Fibroblast of mammary gland (primary cell): ENCODE measurements around the gene PSMD7.
"Not testable (repeated sequence)": the region's sequence is repeated elsewhere in the genome, so short reads cannot be mapped to it uniquely, and the experiment has no call there.

Experiments used
- DNase-seq: peaks from one replicate; pipeline ENCODE4 v3.0.0-alpha.2; 2010; ENCODE audit warnings: low read depth
- H3K4me3 ChIP-seq: 2 replicates; pipeline ENCODE4 v1.5.1; 2011; ENCODE audit warnings: low read depth, mild to moderate bottlenecking, low read length, moderate library complexity; ENCODE audit not compliant: control insufficient read depth
- TF ChIP-seq, protein P1 (sequence below): conservative IDR thresholded peaks from 2 replicates; pipeline ENCODE4 v1.5.1; 2011; ENCODE audit warnings: low read depth, low read length, inconsistent platforms; ENCODE audit not compliant: control insufficient read depth, insufficient read depth

Gene PSMD7

GRCh38 chr16:74315059-74315458, 18.4 kb downstream of the PSMD7 start:
- DNase-seq: no peak
- H3K4me3 ChIP-seq: no peak overlapping the region
- TF ChIP-seq, protein P1, sequence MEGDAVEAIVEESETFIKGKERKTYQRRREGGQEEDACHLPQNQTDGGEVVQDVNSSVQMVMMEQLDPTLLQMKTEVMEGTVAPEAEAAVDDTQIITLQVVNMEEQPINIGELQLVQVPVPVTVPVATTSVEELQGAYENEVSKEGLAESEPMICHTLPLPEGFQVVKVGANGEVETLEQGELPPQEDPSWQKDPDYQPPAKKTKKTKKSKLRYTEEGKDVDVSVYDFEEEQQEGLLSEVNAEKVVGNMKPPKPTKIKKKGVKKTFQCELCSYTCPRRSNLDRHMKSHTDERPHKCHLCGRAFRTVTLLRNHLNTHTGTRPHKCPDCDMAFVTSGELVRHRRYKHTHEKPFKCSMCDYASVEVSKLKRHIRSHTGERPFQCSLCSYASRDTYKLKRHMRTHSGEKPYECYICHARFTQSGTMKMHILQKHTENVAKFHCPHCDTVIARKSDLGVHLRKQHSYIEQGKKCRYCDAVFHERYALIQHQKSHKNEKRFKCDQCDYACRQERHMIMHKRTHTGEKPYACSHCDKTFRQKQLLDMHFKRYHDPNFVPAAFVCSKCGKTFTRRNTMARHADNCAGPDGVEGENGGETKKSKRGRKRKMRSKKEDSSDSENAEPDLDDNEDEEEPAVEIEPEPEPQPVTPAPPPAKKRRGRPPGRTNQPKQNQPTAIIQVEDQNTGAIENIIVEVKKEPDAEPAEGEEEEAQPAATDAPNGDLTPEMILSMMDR: no peak

DNA sequence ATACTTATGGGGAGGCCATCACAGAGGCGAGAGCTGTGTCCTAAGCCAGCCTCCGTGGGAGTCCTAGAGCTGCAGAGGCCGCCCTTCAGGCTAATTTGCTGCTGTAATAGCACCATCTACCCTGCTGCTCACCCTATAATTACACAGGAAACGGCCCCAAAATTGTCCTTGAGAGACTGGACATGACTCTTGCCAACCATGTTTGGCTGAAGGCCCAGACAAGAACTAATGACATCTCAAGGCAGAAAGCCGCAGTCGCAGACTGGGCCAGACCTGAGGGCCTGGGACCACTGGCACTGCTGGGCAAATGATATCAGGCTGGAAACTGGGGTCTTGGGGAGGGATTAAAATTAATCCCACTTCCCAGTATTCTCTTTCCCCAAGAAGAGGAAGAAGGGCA, 24.1 kb downstream of the PSMD7 start:
- H3K4me3 ChIP-seq: no peak overlapping the region
- TF ChIP-seq, protein P1: no peak
- DNase-seq: no peak

GRCh38 chr16:74321356-74321755, 24.7 kb downstream of the PSMD7 start:
- TF ChIP-seq, protein P1: no peak
- no peak for DNase-seq
- no peak overlapping the region for H3K4me3 ChIP-seq

DNA sequence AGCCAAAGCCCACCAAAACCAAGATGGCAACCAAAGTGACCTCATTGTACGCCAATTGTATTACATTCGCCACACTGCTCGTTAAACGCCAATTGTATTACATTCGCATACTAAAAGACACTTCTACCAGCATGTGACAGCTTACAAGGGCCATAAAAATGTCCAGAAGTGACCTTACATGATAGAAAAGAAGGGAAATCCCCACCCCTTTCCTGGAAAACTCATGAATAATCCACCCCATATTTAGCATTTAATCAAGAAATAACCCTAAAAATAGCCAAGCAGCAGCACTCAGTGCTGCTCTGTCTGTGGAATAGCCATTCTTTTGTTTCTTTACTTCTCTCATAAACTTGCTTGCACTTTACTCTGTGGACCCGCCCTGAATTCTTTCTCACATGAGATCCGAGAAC, 25.7 kb downstream of the PSMD7 start:
- no peak overlapping the region for H3K4me3 ChIP-seq
- DNase-seq: no peak
- TF ChIP-seq, protein P1: no peak

- DNase-seq: not testable (repeated sequence)
Observed at GRCh38 chr16:74324777-74325176, 28.2 kb downstream of the PSMD7 start.

GRCh38 chr16:74325641-74326040, 29.0 kb downstream of the PSMD7 start:
- no peak for DNase-seq
- no peak overlapping the region for H3K4me3 ChIP-seq
- TF ChIP-seq, protein P1: no peak

More at GRCh38 chr16:74324777-74325176, 28.2 kb downstream of the PSMD7 start:
- not testable (repeated sequence) for H3K4me3 ChIP-seq

DNA sequence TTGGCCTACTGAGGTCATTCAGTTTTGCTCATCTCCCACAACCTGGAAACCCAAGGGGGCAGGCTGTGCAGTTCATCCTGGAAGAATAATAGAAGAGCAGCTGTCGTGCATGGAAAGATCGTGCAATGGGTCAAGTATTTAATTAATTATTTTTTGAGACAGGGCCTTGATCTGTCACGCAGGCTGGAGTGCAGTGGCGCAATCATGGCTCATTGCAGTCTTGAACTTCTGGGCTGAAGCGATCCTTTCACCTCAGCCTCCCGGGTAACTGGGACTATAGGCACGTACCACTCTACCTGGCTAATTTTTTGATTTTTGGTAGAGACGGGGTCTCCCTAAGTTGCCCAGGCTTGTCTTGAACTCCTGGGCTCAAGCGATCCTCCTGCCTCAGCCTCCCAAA, 31.7 kb downstream of the PSMD7 start:
- not testable (repeated sequence) for DNase-seq, H3K4me3 ChIP-seq

DNA sequence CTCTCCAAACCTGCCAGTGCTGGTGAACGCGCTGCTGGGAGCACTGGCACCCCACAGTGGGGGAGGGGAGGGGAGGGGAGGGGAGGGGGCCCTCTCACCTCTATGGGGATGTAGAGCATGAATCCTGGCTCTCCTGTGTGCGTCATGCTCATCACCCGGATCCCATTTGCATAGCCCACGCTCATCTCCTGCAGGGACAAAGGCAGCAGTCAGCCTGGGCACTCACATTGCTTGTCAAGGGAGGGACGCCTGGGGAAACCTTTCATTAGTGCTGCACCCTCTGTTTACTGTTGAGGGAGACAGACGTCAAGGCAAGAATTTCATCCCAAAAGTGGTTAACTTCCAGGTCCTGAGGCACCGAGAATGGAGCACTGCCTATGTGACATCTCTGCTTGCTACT, 35.9 kb downstream of the PSMD7 start:
- DNase-seq, H3K4me3 ChIP-seq: not testable (repeated sequence)

DNA sequence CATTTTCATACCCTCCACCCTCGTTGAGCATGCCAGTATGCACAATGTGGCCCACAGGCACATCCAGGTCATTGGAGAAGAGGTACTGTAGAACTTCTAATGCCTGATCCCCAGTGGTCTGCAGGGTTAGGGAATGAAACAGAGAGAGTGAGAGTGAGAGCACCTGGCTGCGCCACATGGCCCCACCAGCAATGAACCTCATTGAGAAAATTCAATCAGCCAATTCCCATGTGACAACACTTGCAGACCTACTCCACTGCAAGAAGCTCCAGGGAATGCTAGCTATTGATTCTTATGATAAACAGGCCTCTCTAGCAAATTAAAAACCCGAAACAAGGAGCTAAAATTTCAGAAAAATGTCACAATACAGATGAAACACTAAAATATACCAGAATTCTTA, 40.9 kb downstream of the PSMD7 start:
- DNase-seq, H3K4me3 ChIP-seq: not testable (repeated sequence)

GRCh38 chr16:74339226-74339625, 42.6 kb downstream of the PSMD7 start:
- not testable (repeated sequence) for H3K4me3 ChIP-seq, DNase-seq

GRCh38 chr16:74353038-74353437, 56.4 kb downstream of the PSMD7 start:
- H3K4me3 ChIP-seq, DNase-seq: not testable (repeated sequence)
